OCI-LY7 (cell line): Measurements from ENCODE around the gene SLC25A11.

ENCODE experiments used
- CTCF ChIP-seq: fragments of 200-600 bp; sonication (generic); conservative IDR thresholded peaks from 2 replicates; pipeline ENCODE4 v1.5.1; 2014; ENCODE audit warnings: mild to moderate bottlenecking, antibody characterized with exemption, low read length, moderate library complexity, mixed read lengths
- EZH2phosphoT487 ChIP-seq: fragments of 200-600 bp; sonication (generic); IDR thresholded peaks from 2 replicates; pipeline ENCODE4 v1.6.1; 2018; ENCODE audit warnings: low read depth, borderline replicate concordance, mild to moderate bottlenecking, mixed run types, antibody characterized with exemption, low read length, moderate library complexity, mixed read lengths

- no peak for TF ChIP-seq CTCF
- TF ChIP-seq EZH2phosphoT487, result no peak
These were observed 1.4 kb upstream of the SLC25A11 start for GRCh38 chr17:4941319-4941610.
